H9 (cell line): ENCODE results near the gene CDH23. TPM values are rescaled to one million over a fixed set of nuclear protein-coding genes. Genes with fewer than 3 reads are reported as not detected.

Experiments used
- DNase-seq: peaks from one replicate; pipeline ENCODE4 v3.0.0-alpha.2; 2017
- H2AFZ ChIP-seq: one replicate; pipeline ENCODE4 v1.6.1; 2013; ENCODE audit warnings: mild to moderate bottlenecking, low read length, control low read depth, moderate library complexity
- H2AK5ac ChIP-seq: 2 replicates; pipeline ENCODE4 v1.6.1; 2013; ENCODE audit warnings: low read length, control low read depth, mixed read lengths; ENCODE audit not compliant: insufficient read length
- H2BK120ac ChIP-seq: one replicate; pipeline ENCODE4 v1.6.1; 2013; ENCODE audit warnings: low read depth, mild to moderate bottlenecking, low read length, control low read depth, inconsistent platforms; ENCODE audit not compliant: poor library complexity, severe bottlenecking
- H2BK12ac ChIP-seq: 2 replicates; pipeline ENCODE4 v1.6.1; 2013; ENCODE audit warnings: low read length, control low read depth, mixed read lengths, low read depth; ENCODE audit not compliant: insufficient read length
- H2BK15ac ChIP-seq: 2 replicates; pipeline ENCODE4 v1.6.1; 2013; ENCODE audit warnings: low read depth, low read length, control low read depth
- H2BK20ac ChIP-seq: one replicate; pipeline ENCODE4 v1.6.1; 2013; ENCODE audit warnings: low read depth, mild to moderate bottlenecking, low read length, control low read depth, inconsistent platforms; ENCODE audit not compliant: poor library complexity, severe bottlenecking
- H2BK5ac ChIP-seq: 2 replicates; pipeline ENCODE4 v1.6.1; 2013; ENCODE audit warnings: low read length, control low read depth, mixed read lengths; ENCODE audit not compliant: insufficient read length
- H3K14ac ChIP-seq: 2 replicates; pipeline ENCODE4 v1.6.1; 2013; ENCODE audit warnings: low read length, control low read depth; ENCODE audit not compliant: insufficient read depth
- H3K18ac ChIP-seq: 2 replicates; pipeline ENCODE4 v1.6.1; 2013; ENCODE audit warnings: low read depth, mild to moderate bottlenecking, mixed read lengths, low read length, control low read depth; ENCODE audit not compliant: insufficient read length
- H3K23ac ChIP-seq: 2 replicates; pipeline ENCODE4 v1.6.1; 2013; ENCODE audit warnings: low read length, control low read depth, mixed read lengths, low read depth; ENCODE audit not compliant: insufficient read length
- H3K23me2 ChIP-seq: 2 replicates; pipeline ENCODE4 v1.6.1; 2013; ENCODE audit warnings: low read depth, mild to moderate bottlenecking, mixed read lengths, low read length, control low read depth; ENCODE audit not compliant: insufficient read length, poor library complexity, severe bottlenecking
- H3K27ac ChIP-seq: 2 replicates; pipeline ENCODE4 v1.5.1; 2013; ENCODE audit warnings: low read length, control low read depth, mixed read lengths, low read depth; ENCODE audit not compliant: insufficient read length
- H3K27me3 ChIP-seq: 2 replicates; pipeline ENCODE4 v1.6.1; 2013; ENCODE audit warnings: low read length, control low read depth, inconsistent platforms; ENCODE audit not compliant: insufficient read depth
- H3K4ac ChIP-seq: 2 replicates; pipeline ENCODE4 v1.6.1; 2013; ENCODE audit warnings: low read depth, mild to moderate bottlenecking, control low read depth, inconsistent platforms, low read length, moderate library complexity
- H3K4me1 ChIP-seq: 2 replicates; pipeline ENCODE4 v1.6.1; 2013; ENCODE audit warnings: low read length, control low read depth, inconsistent platforms; ENCODE audit not compliant: insufficient read depth
- H3K4me2 ChIP-seq: 2 replicates; pipeline ENCODE4 v1.6.1; 2013; ENCODE audit warnings: low read length, control low read depth, mixed read lengths; ENCODE audit not compliant: insufficient read length, insufficient read depth
- H3K56ac ChIP-seq: 2 replicates; pipeline ENCODE4 v1.6.1; 2013; ENCODE audit warnings: low read depth, mild to moderate bottlenecking, mixed read lengths, low read length, control low read depth; ENCODE audit not compliant: insufficient read length
- H3K79me1 ChIP-seq: 2 replicates; pipeline ENCODE4 v1.6.1; 2013; ENCODE audit warnings: low read depth, mild to moderate bottlenecking, moderate library complexity, low read length, control low read depth, inconsistent platforms; ENCODE audit not compliant: insufficient read depth, poor library complexity, severe bottlenecking
- H3K79me2 ChIP-seq: 2 replicates; pipeline ENCODE4 v1.6.1; 2013; ENCODE audit warnings: low read length, control low read depth, inconsistent platforms; ENCODE audit not compliant: insufficient read depth
- H3K9ac ChIP-seq: 2 replicates; pipeline ENCODE4 v1.6.1; 2013; ENCODE audit warnings: low read length, control low read depth, mixed read lengths; ENCODE audit not compliant: insufficient read length; ENCODE audit errors: extremely low read depth
- H3K9me3 ChIP-seq: one replicate; pipeline ENCODE4 v1.6.1; 2013; ENCODE audit warnings: low read depth, low read length, inconsistent platforms; ENCODE audit not compliant: control insufficient read depth
- H3T11ph ChIP-seq: one replicate; pipeline ENCODE4 v1.6.1; 2013; ENCODE audit warnings: mild to moderate bottlenecking, low read length, control low read depth, inconsistent platforms
- H4K20me1 ChIP-seq: one replicate; pipeline ENCODE4 v1.6.1; 2013; ENCODE audit not compliant: control insufficient read depth, insufficient read length, insufficient read depth
- H4K5ac ChIP-seq: 2 replicates; pipeline ENCODE4 v1.6.1; 2013; ENCODE audit warnings: low read depth, mild to moderate bottlenecking, mixed read lengths, low read length, control low read depth; ENCODE audit not compliant: insufficient read length
- H4K8ac ChIP-seq: replicated peaks from 2 replicates; pipeline ENCODE4 v1.6.1; 2013; ENCODE audit warnings: low read length, control low read depth, mixed read lengths, low read depth; ENCODE audit not compliant: insufficient read length
- H4K91ac ChIP-seq: 2 replicates; pipeline ENCODE4 v1.6.1; 2013; ENCODE audit warnings: low read depth, mild to moderate bottlenecking, moderate library complexity, mixed read lengths, low read length, control low read depth; ENCODE audit not compliant: insufficient read length
- H3K27ac Mint-ChIP-seq, 3 experiments: 2 replicates in 2 of 3; 3 replicates in 1 of 3; pipeline ENCODE4 v1.8.0; 2020 to 2021; ENCODE audit warnings: mixed read lengths in 3 of 3, mild to moderate bottlenecking in 1 of 3, moderate library complexity in 1 of 3
- H3K27me3 Mint-ChIP-seq: 2 replicates; pipeline ENCODE4 v1.8.0; 2021; ENCODE audit warnings: low read depth, mild to moderate bottlenecking, moderate library complexity, mixed read lengths
- H3K36me3 Mint-ChIP-seq, 3 experiments: 2 replicates in 2 of 3; 3 replicates in 1 of 3; pipeline ENCODE4 v1.8.0; 2020 to 2021; ENCODE audit warnings: low read depth in 3 of 3, mixed read lengths in 3 of 3; ENCODE audit not compliant: insufficient read depth in 1 of 3
- H3K4me1 Mint-ChIP-seq, 2 experiments: 2 replicates each; pipeline ENCODE4 v1.8.0; 2020; ENCODE audit warnings: mixed read lengths in 2 of 2
- H3K4me3 Mint-ChIP-seq, 2 experiments: 2 replicates in 1 of 2; 3 replicates in 1 of 2; pipeline ENCODE4 v1.8.0; 2020 to 2021; ENCODE audit warnings: mild to moderate bottlenecking in 2 of 2, mixed read lengths in 2 of 2, moderate library complexity in 1 of 2
- H3K9me3 Mint-ChIP-seq, 2 experiments: 2 replicates in 1 of 2; 3 replicates in 1 of 2; pipeline ENCODE4 v1.8.0; 2020; ENCODE audit warnings: mild to moderate bottlenecking in 2 of 2, mixed read lengths in 2 of 2, moderate library complexity in 1 of 2
- WGBS: extraction: QIAGEN DNeasy Blood & Tissue Kit; methylation state at CpG from one replicate; pipeline ENCODE4 v1.1.7; 2013; ENCODE audit warnings: missing lambda C conversion rate, low lambda C conversion rate, mixed read lengths; ENCODE audit not compliant: insufficient read length; ENCODE audit errors: extremely low coverage; 5-methylcytosine and 5-hydroxymethylcytosine counted together
- total RNA-seq: library from RNA; stranded (reverse); gene quantifications from 2 replicates; pipeline ENCODE4 v1.2.1, GENCODE V29; 2021
- TF ChIP-seq, protein P1 (sequence below): fragments of 200-600 bp; sonication (generic); conservative IDR thresholded peaks from 3 replicates; pipeline ENCODE4 v1.8.0; 2021; ENCODE audit warnings: antibody characterized with exemption, mild to moderate bottlenecking

CDH23 gene
- total RNA-seq, 1 experiment from 2014 or later: 2.1 TPM

DNA sequence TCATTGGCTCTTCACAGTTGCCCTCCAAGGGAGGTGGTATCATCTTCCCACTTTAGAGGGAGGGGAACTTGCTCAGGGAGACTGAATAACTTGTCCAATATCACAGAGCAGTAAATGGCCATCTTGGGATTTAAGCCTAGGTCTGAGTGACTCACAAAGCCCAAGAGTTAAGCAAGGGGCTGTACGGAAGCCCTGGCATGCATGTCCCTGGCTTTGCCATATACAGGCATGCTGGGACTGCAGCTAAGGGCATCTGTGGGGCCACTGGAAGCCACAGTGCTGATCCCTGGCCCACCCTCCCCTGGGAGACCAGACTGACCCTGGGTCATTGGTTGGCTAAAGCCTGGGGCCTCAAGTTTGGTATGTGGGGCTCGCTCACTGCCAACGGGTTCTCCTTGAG is 373.5 kb downstream of the CDH23 start:
- Histone ChIP-seq H2BK120ac (no peak overlapping the region), H3K14ac (no peak overlapping the region), H3K9me3 (no peaks in the 10 kb centered on the region), H3K18ac (no peak overlapping the region), H4K5ac (no peak overlapping the region), H3K27me3 (peaks cover 5% of the 10 kb centered on the region; the same call in 1 of the 2 replicates), H3K4ac (no peak overlapping the region), H3K9ac (no peak overlapping the region), H3K27ac (no peak overlapping the region), H3T11ph (no peak overlapping the region), H2AK5ac (no peak overlapping the region), H3K79me2 (no peaks in the 10 kb centered on the region), H2BK20ac (no peak overlapping the region), H3K23ac (no peak overlapping the region), H2BK5ac (no peak overlapping the region), H4K91ac (no peak overlapping the region), H2AFZ (no peak overlapping the region), H3K4me2 (no peak overlapping the region), H2BK15ac (no peak overlapping the region), H3K23me2 (no peaks in the 10 kb centered on the region), H3K79me1 (no peaks in the 10 kb centered on the region), H4K8ac (no peak overlapping the region), H3K56ac (no peak overlapping the region), H4K20me1 (no peaks in the 10 kb centered on the region), H3K4me1 (no peaks in the 10 kb centered on the region; the same call in 1 of the 2 replicates), H2BK12ac (no peak overlapping the region)
- TF ChIP-seq, protein P1, sequence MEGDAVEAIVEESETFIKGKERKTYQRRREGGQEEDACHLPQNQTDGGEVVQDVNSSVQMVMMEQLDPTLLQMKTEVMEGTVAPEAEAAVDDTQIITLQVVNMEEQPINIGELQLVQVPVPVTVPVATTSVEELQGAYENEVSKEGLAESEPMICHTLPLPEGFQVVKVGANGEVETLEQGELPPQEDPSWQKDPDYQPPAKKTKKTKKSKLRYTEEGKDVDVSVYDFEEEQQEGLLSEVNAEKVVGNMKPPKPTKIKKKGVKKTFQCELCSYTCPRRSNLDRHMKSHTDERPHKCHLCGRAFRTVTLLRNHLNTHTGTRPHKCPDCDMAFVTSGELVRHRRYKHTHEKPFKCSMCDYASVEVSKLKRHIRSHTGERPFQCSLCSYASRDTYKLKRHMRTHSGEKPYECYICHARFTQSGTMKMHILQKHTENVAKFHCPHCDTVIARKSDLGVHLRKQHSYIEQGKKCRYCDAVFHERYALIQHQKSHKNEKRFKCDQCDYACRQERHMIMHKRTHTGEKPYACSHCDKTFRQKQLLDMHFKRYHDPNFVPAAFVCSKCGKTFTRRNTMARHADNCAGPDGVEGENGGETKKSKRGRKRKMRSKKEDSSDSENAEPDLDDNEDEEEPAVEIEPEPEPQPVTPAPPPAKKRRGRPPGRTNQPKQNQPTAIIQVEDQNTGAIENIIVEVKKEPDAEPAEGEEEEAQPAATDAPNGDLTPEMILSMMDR: no peak
- Mint-ChIP-seq H3K36me3 (no peaks in the 10 kb centered on the region), H3K9me3 (no peaks in the 10 kb centered on the region; a peak in 1 of 5 replicates), H3K27ac (no peak overlapping the region), H3K27me3 (peaks cover 39% of the 10 kb centered on the region), H3K4me1 (peaks cover 3 to 6% of the 10 kb centered on the region in 2 experiments; a peak in 3 of 4 replicates), H3K4me3 (no peak overlapping the region; a peak in 1 of 5 replicates)
- DNase-seq: no peak
- WGBS: no CpG with 5 or more reads among the region's 3 CpGs
